Skeletal muscle satellite cell (primary cell): ENCODE results near the gene CTNNA1.

Experiments
- H3K27me3 ChIP-seq: 2 replicates; pipeline ENCODE4 v1.7.0; 2013; ENCODE audit warnings: low read length; ENCODE audit not compliant: control insufficient read depth, insufficient read depth
- H3K36me3 ChIP-seq: 2 replicates; pipeline ENCODE4 v1.7.0; 2013; ENCODE audit warnings: mild to moderate bottlenecking, control low read depth, low read length; ENCODE audit not compliant: insufficient read depth
- H3K4me1 ChIP-seq: 2 replicates; pipeline ENCODE4 v1.7.0; 2013; ENCODE audit warnings: low read length; ENCODE audit not compliant: control insufficient read depth, insufficient read depth
- H3K4me2 ChIP-seq: 2 replicates; pipeline ENCODE4 v1.7.0; 2013; ENCODE audit warnings: mild to moderate bottlenecking, low read length
- H3K4me3 ChIP-seq: 2 replicates; pipeline ENCODE4 v1.7.0; 2013; ENCODE audit warnings: low read length
- H3K9ac ChIP-seq: 2 replicates; pipeline ENCODE4 v1.7.0; 2013; ENCODE audit warnings: mild to moderate bottlenecking, low read depth, low read length, moderate library complexity
- H3K9me3 ChIP-seq: replicated peaks from 2 replicates; pipeline ENCODE4 v1.7.0; 2013; ENCODE audit warnings: mild to moderate bottlenecking, control low read depth, low read length

CTNNA1 gene

GRCh38 chr5:138927544-138927943, 174.3 kb downstream of the CTNNA1 start:
- H3K4me2 ChIP-seq = no peak overlapping the region
- H3K36me3 ChIP-seq = peaks cover 73% of the 10 kb centered on the region
- no peak overlapping the region for H3K9ac ChIP-seq
- H3K27me3 ChIP-seq = no peaks in the 10 kb centered on the region
- H3K4me3 ChIP-seq = no peak overlapping the region
- H3K4me1 ChIP-seq = peaks cover 5% of the 10 kb centered on the region
- H3K9me3 ChIP-seq = no peaks in the 10 kb centered on the region

DNA sequence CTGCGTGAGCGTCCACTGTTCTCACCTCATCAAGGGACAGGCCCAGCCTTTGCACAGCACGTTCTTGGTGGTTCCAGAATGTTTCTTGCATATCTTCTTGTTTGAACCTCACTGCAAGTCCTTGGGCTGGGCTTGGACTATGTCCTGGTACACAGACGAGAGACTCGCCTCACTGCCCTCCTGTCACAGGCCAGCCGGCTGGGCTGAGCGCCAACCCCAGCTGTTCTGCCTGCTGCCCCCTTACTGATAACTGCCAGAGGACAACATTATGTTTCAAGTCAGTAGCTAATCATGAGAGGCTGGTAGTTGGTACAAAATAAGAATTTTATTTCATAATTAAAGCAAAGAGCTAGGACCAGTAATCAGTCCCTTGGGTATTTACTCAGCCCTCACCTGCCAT, 174.8 kb downstream of the CTNNA1 start:
- H3K4me3 ChIP-seq = no peak overlapping the region
- no peaks in the 10 kb centered on the region for H3K9me3 ChIP-seq
- peaks cover 5% of the 10 kb centered on the region for H3K4me1 ChIP-seq
- no peak overlapping the region for H3K4me2 ChIP-seq
- H3K36me3 ChIP-seq = peaks cover 77% of the 10 kb centered on the region
- H3K27me3 ChIP-seq = no peaks in the 10 kb centered on the region
- no peak overlapping the region for H3K9ac ChIP-seq

DNA sequence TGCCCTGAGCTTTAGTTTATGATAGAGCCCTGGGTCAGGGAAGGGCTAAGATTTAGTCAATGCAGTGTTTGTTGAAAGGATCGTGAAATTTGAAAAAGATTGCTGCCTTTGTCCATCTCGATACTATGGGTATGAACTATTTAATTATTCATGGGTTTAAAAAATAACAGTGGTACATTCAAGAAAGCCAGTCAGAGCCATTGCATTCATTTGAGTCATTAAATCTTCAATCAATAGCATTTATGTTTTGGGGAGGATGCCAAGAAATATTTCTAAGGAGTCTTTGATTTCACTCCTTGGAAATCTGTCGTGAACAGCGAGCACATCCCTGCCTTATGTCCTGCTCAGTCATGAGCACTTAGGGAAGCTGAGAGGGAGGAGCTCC, 176.3 kb downstream of the CTNNA1 start:
- Histone ChIP-seq H3K9ac (no peak overlapping the region), H3K9me3 (no peaks in the 10 kb centered on the region), H3K27me3 (no peaks in the 10 kb centered on the region), H3K4me2 (no peak overlapping the region), H3K4me1 (peaks cover 5% of the 10 kb centered on the region), H3K4me3 (no peak overlapping the region), H3K36me3 (peaks cover 86% of the 10 kb centered on the region)

GRCh38 chr5:138930371-138931097, 177.3 kb downstream of the CTNNA1 start:
- no peak overlapping the region for H3K9ac ChIP-seq
- H3K36me3 ChIP-seq = peaks cover 84% of the 10 kb centered on the region
- no peaks in the 10 kb centered on the region for H3K27me3 ChIP-seq
- H3K9me3 ChIP-seq = no peaks in the 10 kb centered on the region
- H3K4me3 ChIP-seq = no peak overlapping the region
- H3K4me2 ChIP-seq = no peak overlapping the region
- peaks cover 5% of the 10 kb centered on the region for H3K4me1 ChIP-seq

DNA sequence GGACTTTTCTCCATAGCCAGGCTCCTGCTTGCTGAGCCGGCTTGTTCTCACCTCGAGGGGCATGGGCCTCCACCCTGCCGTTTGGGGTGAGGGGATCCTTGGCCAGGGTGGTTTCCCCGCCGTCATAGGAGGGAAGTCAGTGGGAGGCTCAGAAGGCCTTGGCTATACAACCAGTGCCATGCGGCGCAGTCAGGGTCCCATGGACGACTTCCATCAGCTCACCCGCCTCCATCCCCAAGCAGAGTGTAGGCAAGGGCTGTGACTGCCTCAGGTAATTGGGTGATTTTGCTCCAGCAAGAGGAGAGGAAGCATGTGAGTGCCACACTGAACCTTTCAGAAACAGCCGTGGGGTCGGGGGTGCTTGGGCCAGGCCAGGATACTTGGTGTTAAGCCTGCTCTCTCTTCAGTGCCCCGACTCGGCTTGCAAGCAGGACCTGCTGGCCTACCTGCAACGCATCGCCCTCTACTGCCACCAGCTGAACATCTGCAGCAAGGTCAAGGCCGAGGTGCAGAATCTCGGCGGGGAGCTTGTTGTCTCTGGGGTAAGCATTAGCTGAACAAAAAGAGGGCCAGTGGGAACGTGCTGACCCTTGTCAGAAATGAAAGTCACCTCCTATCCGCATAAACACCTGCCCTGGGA, 179.1 kb downstream of the CTNNA1 start:
- Histone ChIP-seq H3K27me3 (no peaks in the 10 kb centered on the region), H3K36me3 (peaks cover 74% of the 10 kb centered on the region), H3K4me1 (peaks cover 5% of the 10 kb centered on the region), H3K9ac (no peak overlapping the region), H3K9me3 (no peaks in the 10 kb centered on the region), H3K4me3 (no peak overlapping the region), H3K4me2 (no peak overlapping the region)

GRCh38 chr5:138933522-138934290, 180.5 kb downstream of the CTNNA1 start:
- Histone ChIP-seq H3K9me3 (no peaks in the 10 kb centered on the region), H3K9ac (no peak overlapping the region), H3K4me2 (no peak overlapping the region), H3K4me3 (no peak overlapping the region), H3K4me1 (no peaks in the 10 kb centered on the region), H3K27me3 (no peaks in the 10 kb centered on the region), H3K36me3 (peaks cover 67% of the 10 kb centered on the region)

GRCh38 chr5:138934971-138935370, 181.7 kb downstream of the CTNNA1 start:
- no peaks in the 10 kb centered on the region for H3K27me3 ChIP-seq
- peaks cover 55% of the 10 kb centered on the region for H3K36me3 ChIP-seq
- no peak overlapping the region for H3K4me3 ChIP-seq
- no peaks in the 10 kb centered on the region for H3K4me1 ChIP-seq
- no peak overlapping the region for H3K9ac ChIP-seq
- no peak overlapping the region for H3K4me2 ChIP-seq
- H3K9me3 ChIP-seq = no peaks in the 10 kb centered on the region

DNA sequence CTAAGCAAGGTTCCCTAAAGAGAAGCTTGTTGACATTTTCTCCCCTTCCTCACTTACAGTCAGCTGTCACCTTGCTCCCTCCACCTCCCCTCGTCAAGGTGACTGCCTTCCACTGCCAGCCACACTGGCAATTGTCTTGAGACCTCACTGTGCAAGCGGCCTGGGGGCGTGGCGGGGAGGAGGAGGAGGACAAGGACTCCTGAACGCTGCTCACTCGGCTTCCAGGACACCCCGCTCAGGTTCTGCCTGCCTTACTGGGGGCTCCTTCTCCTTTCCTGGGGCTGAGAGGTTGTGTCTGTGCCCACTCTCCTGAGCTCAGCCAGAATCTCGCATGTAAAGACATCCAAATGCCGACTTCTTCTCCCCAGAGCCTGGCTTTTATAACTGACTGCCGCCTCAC, 182.2 kb downstream of the CTNNA1 start:
- H3K36me3 ChIP-seq = peaks cover 50% of the 10 kb centered on the region

GRCh38 chr5:138936225-138936967, 183.2 kb downstream of the CTNNA1 start:
- H3K9ac ChIP-seq = no peak overlapping the region
- H3K4me1 ChIP-seq = no peaks in the 10 kb centered on the region
- H3K4me2 ChIP-seq = no peak overlapping the region
- no peak overlapping the region for H3K4me3 ChIP-seq
- no peaks in the 10 kb centered on the region for H3K27me3 ChIP-seq
- H3K9me3 ChIP-seq = no peaks in the 10 kb centered on the region
- peaks cover 44% of the 10 kb centered on the region for H3K36me3 ChIP-seq

More for the DNA sequence above, 182.2 kb downstream of the CTNNA1 start:
- no peak overlapping the region for H3K4me3 ChIP-seq
- no peak overlapping the region for H3K9ac ChIP-seq
- H3K4me2 ChIP-seq = no peak overlapping the region
- no peaks in the 10 kb centered on the region for H3K27me3 ChIP-seq
- no peaks in the 10 kb centered on the region for H3K9me3 ChIP-seq
- H3K4me1 ChIP-seq = no peaks in the 10 kb centered on the region

GRCh38 chr5:138936968-138937345, 183.7 kb downstream of the CTNNA1 start:
- H3K4me3 ChIP-seq = no peak overlapping the region
- no peak overlapping the region for H3K4me2 ChIP-seq
- H3K9ac ChIP-seq = no peak overlapping the region
- peaks cover 39% of the 10 kb centered on the region for H3K36me3 ChIP-seq
- H3K9me3 ChIP-seq = no peaks in the 10 kb centered on the region
- no peaks in the 10 kb centered on the region for H3K27me3 ChIP-seq
- no peaks in the 10 kb centered on the region for H3K4me1 ChIP-seq
